ENCODE measurements around the gene BCL11B. TPM values are rescaled to one million over a fixed set of nuclear protein-coding genes. Genes with fewer than 3 reads are reported as not detected.

Gene BCL11B
- total RNA-seq, 1 donor from 2014 or later = 0.85 TPM

GRCh38 chr14:99201351-99202073, 70.5 kb downstream of the BCL11B start:
- H3K36me3 ChIP-seq = no peaks in the 10 kb centered on the region
- no peak overlapping the region for H3K27ac ChIP-seq
- TF ChIP-seq CTCF (IDR thresholded peaks at IDR 0.05) = no peak
- H3K9me3 ChIP-seq = no peaks in the 10 kb centered on the region
- no peak overlapping the region for H3K4me3 ChIP-seq
- no peak for DNase-seq (ENCODE audit: low spot score in 2 of 2)
- no peaks in the 10 kb centered on the region for H3K27me3 ChIP-seq
- intact Hi-C loops (cut with DNase I) = no loop called here
- no peaks in the 10 kb centered on the region for H3K4me1 ChIP-seq

DNA sequence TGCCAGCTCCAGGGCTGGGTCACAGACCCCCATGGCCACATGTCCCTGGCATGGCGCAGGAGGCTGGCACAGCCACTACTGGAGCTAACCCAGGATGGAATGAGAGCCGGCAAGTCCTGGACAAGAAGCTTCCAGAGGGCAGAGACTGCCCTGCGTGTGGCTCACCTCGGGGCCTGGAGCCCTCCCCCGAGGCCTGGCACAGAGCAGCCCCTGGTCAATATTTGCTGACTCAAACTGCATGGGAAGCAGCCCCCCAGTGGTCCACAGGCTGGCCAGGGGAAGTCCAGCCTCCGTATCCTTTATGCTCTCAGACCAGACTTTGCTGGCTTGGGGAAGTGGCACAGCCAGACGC, 71.4 kb downstream of the BCL11B start:
- Histone ChIP-seq H3K4me1 (no peaks in the 10 kb centered on the region), H3K4me3 (no peak overlapping the region), H3K27ac (no peak overlapping the region), H3K36me3 (no peaks in the 10 kb centered on the region), H3K9me3 (no peaks in the 10 kb centered on the region), H3K27me3 (no peaks in the 10 kb centered on the region)
- no peak for TF ChIP-seq CTCF (IDR thresholded peaks at IDR 0.05)
- DNase-seq (ENCODE audit: low spot score in 2 of 2) = no peak
- intact Hi-C loops (cut with DNase I) = no loop called here

DNA sequence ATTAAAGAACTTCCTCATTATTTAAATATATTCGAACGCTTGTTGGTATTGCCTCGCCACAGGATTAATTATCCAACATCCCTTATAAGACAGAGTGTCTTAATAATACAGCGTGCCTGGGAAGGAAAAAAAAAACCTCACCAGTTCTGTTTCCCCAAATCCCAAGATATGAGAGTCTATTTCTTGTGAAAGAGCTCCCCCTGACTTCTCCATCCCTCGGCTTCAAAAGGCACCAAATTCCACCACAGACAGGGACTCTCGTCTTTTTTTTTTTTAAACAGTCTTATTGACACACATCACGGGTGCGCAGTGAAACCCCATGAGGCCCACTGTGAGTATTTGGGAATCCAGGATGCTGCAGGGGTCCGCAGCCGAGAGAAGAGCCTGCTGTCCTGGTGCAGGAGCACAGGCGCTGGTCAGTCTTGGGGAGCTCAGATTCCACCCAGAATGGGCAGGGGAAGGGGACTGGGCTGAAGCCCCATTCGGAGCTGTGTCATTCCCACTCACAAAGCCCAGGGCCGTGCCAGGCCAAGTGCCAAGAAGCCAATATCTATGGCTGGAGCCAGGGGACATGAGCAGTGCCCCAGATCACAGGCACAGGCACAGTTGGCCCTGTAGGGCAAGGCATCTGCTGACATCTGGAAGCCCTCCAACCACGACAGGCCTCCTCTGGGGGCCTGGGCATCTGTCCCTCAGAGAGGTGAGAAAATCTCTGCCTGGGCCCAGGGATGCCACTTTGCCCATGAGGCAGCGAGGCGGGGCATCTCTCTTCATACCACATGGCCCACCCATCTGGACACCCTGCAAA, 71.9 kb downstream of the BCL11B start:
- Histone ChIP-seq H3K36me3 (no peaks in the 10 kb centered on the region), H3K27ac (no peak overlapping the region), H3K4me3 (no peak overlapping the region), H3K27me3 (no peaks in the 10 kb centered on the region), H3K4me1 (no peaks in the 10 kb centered on the region), H3K9me3 (no peaks in the 10 kb centered on the region)
- intact Hi-C loops (cut with DNase I) = no loop called here
- peak in 1 of 3 experiments; percentile 29 for TF ChIP-seq CTCF (IDR thresholded peaks at IDR 0.05)
- DNase-seq (ENCODE audit: low spot score in 2 of 2) = no peak

- intact Hi-C loops (cut with DNase I) = no loop called here
- H3K27me3 ChIP-seq = no peaks in the 10 kb centered on the region
- H3K4me3 ChIP-seq = no peak overlapping the region
- no peak for TF ChIP-seq CTCF (IDR thresholded peaks at IDR 0.05)
- DNase-seq (ENCODE audit: low spot score in 2 of 2) = no peak
- no peaks in the 10 kb centered on the region for H3K9me3 ChIP-seq
- no peaks in the 10 kb centered on the region for H3K36me3 ChIP-seq
- H3K27ac ChIP-seq = no peak overlapping the region
- no peaks in the 10 kb centered on the region for H3K4me1 ChIP-seq
Observed at GRCh38 chr14:99198746-99199502, 73.1 kb downstream of the BCL11B start.

DNA sequence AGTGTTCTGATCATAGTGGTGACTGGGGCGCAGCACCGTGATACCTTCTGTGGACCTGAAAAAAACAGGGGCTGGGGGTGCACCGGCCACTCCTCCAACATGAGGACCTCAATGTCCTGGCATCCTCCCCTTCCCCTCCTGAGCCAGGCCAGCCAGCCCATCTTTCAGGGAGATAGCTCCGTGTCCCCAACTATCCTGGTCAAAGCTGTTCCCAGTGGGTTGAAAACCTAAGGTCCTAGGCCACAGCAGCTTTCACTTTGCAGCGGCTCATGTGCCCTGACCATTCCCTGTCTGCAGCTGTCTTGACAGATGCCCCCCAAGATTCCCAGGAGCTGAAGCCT, 75.7 kb downstream of the BCL11B start:
- H3K4me1 ChIP-seq = peaks cover 3 to 4% of the 10 kb centered on the region in 2 donors
- H3K4me3 ChIP-seq = no peak overlapping the region
- TF ChIP-seq CTCF (IDR thresholded peaks at IDR 0.05) = no peak
- no peak for DNase-seq (ENCODE audit: low spot score in 2 of 2)
- intact Hi-C loops (cut with DNase I) = no loop called here
- H3K27me3 ChIP-seq = no peaks in the 10 kb centered on the region
- H3K9me3 ChIP-seq = no peaks in the 10 kb centered on the region
- H3K27ac ChIP-seq = no peak overlapping the region
- H3K36me3 ChIP-seq = no peaks in the 10 kb centered on the region
